ENCODE measurements around the gene MYO7B.

The MYO7B gene

GRCh38 chr2:127580167-127581049 lies 44.9 kb downstream of the MYO7B start:
- no peak overlapping the region for H3K9ac ChIP-seq (ENCODE audit: low read length)
- no peak overlapping the region for H3K27ac ChIP-seq (ENCODE audit: low read length)
- peaks cover 67% of the 10 kb centered on the region for H3K27me3 ChIP-seq (replicated peaks; ENCODE audit: insufficient read depth, low read length)
- H3K79me2 ChIP-seq (ENCODE audit: low read length) = no peaks in the 10 kb centered on the region
- no peak overlapping the region for H3K4me2 ChIP-seq (ENCODE audit: low read depth, low read length)
- H3F3A ChIP-seq (ENCODE audit: insufficient read depth, low read length) = no peaks in the 10 kb centered on the region
- H2AFZ ChIP-seq (ENCODE audit: low read length) = no peak overlapping the region
- no peaks in the 10 kb centered on the region for H3K9me2 ChIP-seq (replicated peaks; ENCODE audit: insufficient read depth, low read length)
- H3K4me3 ChIP-seq (ENCODE audit: low read length) = no peak overlapping the region
- no peak for DNase-seq
- H4K20me1 ChIP-seq (ENCODE audit: insufficient read depth, low read length) = no peaks in the 10 kb centered on the region
- H3K4me1 ChIP-seq (ENCODE audit: low read length) = peaks cover 8% of the 10 kb centered on the region; the same call in 1 of the 2 replicates
- no peaks in the 10 kb centered on the region for H3K36me3 ChIP-seq (replicated peaks; ENCODE audit: insufficient read depth, low read length)
- TF ChIP-seq EZH2 (optimal IDR thresholded peaks at IDR 0.05; ENCODE audit: low read depth, low read length) (no peak), EZH2phosphoT487 (IDR thresholded peaks at IDR 0.05; ENCODE audit: low read length) (no peak)
- TF ChIP-seq, protein P1, sequence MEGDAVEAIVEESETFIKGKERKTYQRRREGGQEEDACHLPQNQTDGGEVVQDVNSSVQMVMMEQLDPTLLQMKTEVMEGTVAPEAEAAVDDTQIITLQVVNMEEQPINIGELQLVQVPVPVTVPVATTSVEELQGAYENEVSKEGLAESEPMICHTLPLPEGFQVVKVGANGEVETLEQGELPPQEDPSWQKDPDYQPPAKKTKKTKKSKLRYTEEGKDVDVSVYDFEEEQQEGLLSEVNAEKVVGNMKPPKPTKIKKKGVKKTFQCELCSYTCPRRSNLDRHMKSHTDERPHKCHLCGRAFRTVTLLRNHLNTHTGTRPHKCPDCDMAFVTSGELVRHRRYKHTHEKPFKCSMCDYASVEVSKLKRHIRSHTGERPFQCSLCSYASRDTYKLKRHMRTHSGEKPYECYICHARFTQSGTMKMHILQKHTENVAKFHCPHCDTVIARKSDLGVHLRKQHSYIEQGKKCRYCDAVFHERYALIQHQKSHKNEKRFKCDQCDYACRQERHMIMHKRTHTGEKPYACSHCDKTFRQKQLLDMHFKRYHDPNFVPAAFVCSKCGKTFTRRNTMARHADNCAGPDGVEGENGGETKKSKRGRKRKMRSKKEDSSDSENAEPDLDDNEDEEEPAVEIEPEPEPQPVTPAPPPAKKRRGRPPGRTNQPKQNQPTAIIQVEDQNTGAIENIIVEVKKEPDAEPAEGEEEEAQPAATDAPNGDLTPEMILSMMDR (IDR thresholded peaks at IDR 0.05; ENCODE audit: low read length) = no peak
- H3K9me3 ChIP-seq (replicated peaks; ENCODE audit: insufficient read depth, low read length) = no peaks in the 10 kb centered on the region

- H3K4me3 ChIP-seq (ENCODE audit: low read length) = no peak overlapping the region
- DNase-seq = no peak
- peaks cover 3% of the 10 kb centered on the region; the same call in 1 of the 2 replicates for H3K4me1 ChIP-seq (ENCODE audit: low read length)
- H3K27ac ChIP-seq (ENCODE audit: low read length) = no peak overlapping the region
- peaks cover 72% of the 10 kb centered on the region for H3K27me3 ChIP-seq (replicated peaks; ENCODE audit: insufficient read depth, low read length)
- H2AFZ ChIP-seq (ENCODE audit: low read length) = no peak overlapping the region
- no peaks in the 10 kb centered on the region for H3K36me3 ChIP-seq (replicated peaks; ENCODE audit: insufficient read depth, low read length)
- H3K4me2 ChIP-seq (ENCODE audit: low read depth, low read length) = no peak overlapping the region
- no peaks in the 10 kb centered on the region for H3K9me2 ChIP-seq (replicated peaks; ENCODE audit: insufficient read depth, low read length)
- TF ChIP-seq, protein P1 (IDR thresholded peaks at IDR 0.05; ENCODE audit: low read length) = no peak
- no peak for TF ChIP-seq EZH2 (optimal IDR thresholded peaks at IDR 0.05; ENCODE audit: low read depth, low read length)
- TF ChIP-seq EZH2phosphoT487 (IDR thresholded peaks at IDR 0.05; ENCODE audit: low read length) = no peak
- H3K9me3 ChIP-seq (replicated peaks; ENCODE audit: insufficient read depth, low read length) = no peaks in the 10 kb centered on the region
- no peaks in the 10 kb centered on the region for H3F3A ChIP-seq (ENCODE audit: insufficient read depth, low read length)
- no peaks in the 10 kb centered on the region for H3K79me2 ChIP-seq (ENCODE audit: low read length)
- H3K9ac ChIP-seq (ENCODE audit: low read length) = no peak overlapping the region
- no peaks in the 10 kb centered on the region for H4K20me1 ChIP-seq (ENCODE audit: insufficient read depth, low read length)
Measured at GRCh38 chr2:127581050-127581345, 45.5 kb downstream of the MYO7B start.

- peaks cover 80% of the 10 kb centered on the region for H3K27me3 ChIP-seq (replicated peaks; ENCODE audit: insufficient read depth, low read length)
- no peaks in the 10 kb centered on the region for H3F3A ChIP-seq (ENCODE audit: insufficient read depth, low read length)
- no peak for DNase-seq
- no peaks in the 10 kb centered on the region for H4K20me1 ChIP-seq (ENCODE audit: insufficient read depth, low read length)
- no peak overlapping the region for H3K27ac ChIP-seq (ENCODE audit: low read length)
- TF ChIP-seq, protein P1 (IDR thresholded peaks at IDR 0.05; ENCODE audit: low read length) = no peak
- no peak for TF ChIP-seq EZH2 (optimal IDR thresholded peaks at IDR 0.05; ENCODE audit: low read depth, low read length)
- no peak for TF ChIP-seq EZH2phosphoT487 (IDR thresholded peaks at IDR 0.05; ENCODE audit: low read length)
- no peak overlapping the region for H3K4me2 ChIP-seq (ENCODE audit: low read depth, low read length)
- no peaks in the 10 kb centered on the region for H3K79me2 ChIP-seq (ENCODE audit: low read length)
- no peak overlapping the region for H3K9ac ChIP-seq (ENCODE audit: low read length)
- no peaks in the 10 kb centered on the region for H3K9me2 ChIP-seq (replicated peaks; ENCODE audit: insufficient read depth, low read length)
- no peaks in the 10 kb centered on the region for H3K4me1 ChIP-seq (ENCODE audit: low read length)
- no peak overlapping the region for H3K4me3 ChIP-seq (ENCODE audit: low read length)
- no peaks in the 10 kb centered on the region for H3K36me3 ChIP-seq (replicated peaks; ENCODE audit: insufficient read depth, low read length)
- H3K9me3 ChIP-seq (replicated peaks; ENCODE audit: insufficient read depth, low read length) = no peaks in the 10 kb centered on the region
- H2AFZ ChIP-seq (ENCODE audit: low read length) = no peak overlapping the region
Measured at GRCh38 chr2:127581516-127582490, 46.3 kb downstream of the MYO7B start.
